ENCODE data around the gene NUP210L.

The NUP210L gene

GRCh38 chr1:154154534-154155191 lies at the start of gene NUP210L:
NUP210L (minus strand) TSS chr1:154155073.
- DNase-seq = no peak

- DNase-seq = no peak
These were observed 44.6 kb upstream of the NUP210L start for GRCh38 chr1:154199563-154199879.

- peak; percentile 28 for DNase-seq
These were observed 44.1 kb upstream of the NUP210L start for GRCh38 chr1:154198756-154199562.

GRCh38 chr1:154193821-154194220 lies 38.9 kb upstream of the NUP210L start:
- no peak for DNase-seq

GRCh38 chr1:154192476-154192875 lies 37.6 kb upstream of the NUP210L start:
- no peak for DNase-seq

- no peak for DNase-seq
These were observed 37.2 kb upstream of the NUP210L start, which contains the start of gene TPM3 for GRCh38 chr1:154191990-154192461. TPM3 (minus strand) TSS chr1:154192100; CDS start chr1:154192018, 82 bp downstream.

- no peak for DNase-seq
These were observed 35.7 kb upstream of the NUP210L start for GRCh38 chr1:154190550-154190949.

GRCh38 chr1:154186852-154187501 lies 32.1 kb upstream of the NUP210L start:
- no peak for DNase-seq

- DNase-seq = peak; percentile 38
These were observed 31.3 kb upstream of the NUP210L start for GRCh38 chr1:154186177-154186576.

- peak; percentile 95 for DNase-seq
These were observed 28.4 kb upstream of the NUP210L start for GRCh38 chr1:154183046-154183915.

GRCh38 chr1:154182344-154183045 lies 27.6 kb upstream of the NUP210L start:
- peak; percentile 43 for DNase-seq

- DNase-seq = no peak
These were observed 27.1 kb upstream of the NUP210L start for GRCh38 chr1:154181944-154182343.

GRCh38 chr1:154179946-154180687 lies 25.2 kb upstream of the NUP210L start:
- no peak for DNase-seq

- DNase-seq = no peak
These were observed 24.3 kb upstream of the NUP210L start for GRCh38 chr1:154178911-154179811.

- no peak for DNase-seq
These were observed 23.1 kb upstream of the NUP210L start for GRCh38 chr1:154178013-154178412.

- no peak for DNase-seq
These were observed 21.5 kb upstream of the NUP210L start for GRCh38 chr1:154176337-154176736.

- DNase-seq = no peak
These were observed 19.8 kb upstream of the NUP210L start for GRCh38 chr1:154174654-154175053.

GRCh38 chr1:154171880-154172279 lies 17.0 kb upstream of the NUP210L start:
- no peak for DNase-seq

GRCh38 chr1:154171223-154171583 lies 16.3 kb upstream of the NUP210L start:
- no peak for DNase-seq

GRCh38 chr1:154170547-154171222 lies 15.8 kb upstream of the NUP210L start:
- DNase-seq = no peak

Data from NCI-H748 treated with DMSO at 0.1 percent for 48 hours (cell line).